MCF 10A (cell line): ENCODE results near the gene PLCB1. TPM values are rescaled to one million over a fixed set of nuclear protein-coding genes. Genes with fewer than 3 reads are reported as not detected.

Experiments used
- BruUV-seq: library from RNA; stranded (reverse); fragments of 400-500 nt; replicated peaks from 2 replicates; lab custom pipeline; 2021; lab: Mats Ljungman, UMichigan
- CTCF ChIA-PET: fragments of 300-600 bp; sonication (Branson Sonifier 250); formaldehyde crosslinking; extraction: SDS; loops from one replicate; lab custom pipeline; 2021; ENCODE audit warnings: antibody characterized with exemption, inconsistent platforms; lab: Yijun Ruan, JAX
- POLR2A ChIA-PET: fragments of 300-600, 350-650 bp; sonication (Branson Sonifier 250); formaldehyde crosslinking; extraction: SDS; loops from one replicate; lab custom pipeline; 2020; ENCODE audit warnings: antibody characterized with exemption, inconsistent platforms; lab: Yijun Ruan, JAX
- DNase-seq: peaks from one replicate; pipeline ENCODE4 v3.0.0-alpha.2; 2018; ENCODE audit not compliant: unreplicated experiment
- H3K27ac Mint-ChIP-seq: one replicate; pipeline ENCODE4 v1.8.0; 2022; ENCODE audit warnings: mild to moderate bottlenecking, low read depth, mixed read lengths; ENCODE audit not compliant: unreplicated experiment
- H3K27me3 Mint-ChIP-seq: one replicate; pipeline ENCODE4 v1.8.0; 2022; ENCODE audit warnings: mixed read lengths; ENCODE audit not compliant: insufficient read depth, unreplicated experiment
- H3K36me3 Mint-ChIP-seq: one replicate; pipeline ENCODE4 v1.8.0; 2022; ENCODE audit warnings: mild to moderate bottlenecking, moderate library complexity, mixed read lengths; ENCODE audit not compliant: insufficient read depth, unreplicated experiment
- H3K4me1 Mint-ChIP-seq: one replicate; pipeline ENCODE4 v1.8.0; 2022; ENCODE audit warnings: mixed read lengths; ENCODE audit not compliant: insufficient read depth, unreplicated experiment
- H3K4me3 Mint-ChIP-seq: one replicate; pipeline ENCODE4 v1.8.0; 2022; ENCODE audit warnings: mild to moderate bottlenecking, moderate library complexity, mixed read lengths; ENCODE audit not compliant: unreplicated experiment
- H3K9me3 Mint-ChIP-seq: one replicate; pipeline ENCODE4 v1.8.0; 2022; ENCODE audit warnings: mixed read lengths; ENCODE audit not compliant: unreplicated experiment
- intact Hi-C: fragments of 100-400 bp; cut with micrococcal nuclease; formaldehyde crosslinking; loops from 2 replicates; pipeline ENCODE4 v1.14.1; 2022
- total RNA-seq: library from RNA; stranded (reverse); gene quantifications from 2 replicates; pipeline ENCODE4 v1.2.3, GENCODE V29; 2022
- TF ChIP-seq, protein P1 (sequence below): fragments of 200-600 bp; IDR thresholded peaks from one replicate; pipeline ENCODE4 v1.8.0; 2022; ENCODE audit warnings: antibody characterized with exemption, mild to moderate bottlenecking; ENCODE audit not compliant: unreplicated experiment

PLCB1 gene
- total RNA-seq, 1 experiment from 2014 or later, result 5.9 TPM

DNA sequence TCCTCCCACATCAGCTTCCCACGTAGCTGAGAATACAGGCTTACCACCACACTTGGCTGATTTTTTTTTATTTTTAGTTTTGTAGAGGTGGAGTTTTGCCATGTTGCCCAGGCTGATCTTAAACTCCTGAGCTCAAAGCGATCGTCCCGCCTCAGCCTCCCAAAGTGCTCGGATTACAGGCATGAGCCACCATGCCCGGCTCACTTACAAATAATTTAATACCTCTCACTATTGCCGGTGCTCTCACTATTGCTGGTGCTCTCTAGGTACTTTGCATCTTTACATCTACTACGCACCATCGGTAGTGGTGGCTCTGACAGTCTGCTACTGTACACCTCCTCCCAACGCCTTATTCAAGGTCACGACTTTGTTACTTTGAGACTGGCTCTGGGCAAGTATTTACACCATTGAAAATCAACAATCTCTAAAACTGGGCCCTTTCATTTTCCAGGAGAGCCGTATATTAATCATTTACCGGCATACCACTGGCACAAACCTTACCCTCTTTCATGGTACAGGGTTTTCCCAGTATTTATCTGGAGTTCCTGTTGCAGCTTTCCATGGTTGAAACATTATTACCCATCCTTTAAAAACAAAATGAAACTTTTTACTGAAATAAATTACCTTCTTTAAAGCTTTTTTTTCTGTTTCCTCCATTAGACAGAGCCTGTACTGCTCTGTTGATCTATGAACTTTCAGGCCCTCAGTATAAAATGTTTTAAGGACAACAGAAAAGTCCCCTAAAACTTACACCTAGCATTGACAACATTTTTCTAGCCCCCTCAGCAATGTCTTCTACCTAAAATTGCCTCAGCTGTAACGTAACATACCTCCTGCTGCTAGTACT is 677.3 kb downstream of the PLCB1 start:
- BruUV-seq, result no TSS peak

DNA sequence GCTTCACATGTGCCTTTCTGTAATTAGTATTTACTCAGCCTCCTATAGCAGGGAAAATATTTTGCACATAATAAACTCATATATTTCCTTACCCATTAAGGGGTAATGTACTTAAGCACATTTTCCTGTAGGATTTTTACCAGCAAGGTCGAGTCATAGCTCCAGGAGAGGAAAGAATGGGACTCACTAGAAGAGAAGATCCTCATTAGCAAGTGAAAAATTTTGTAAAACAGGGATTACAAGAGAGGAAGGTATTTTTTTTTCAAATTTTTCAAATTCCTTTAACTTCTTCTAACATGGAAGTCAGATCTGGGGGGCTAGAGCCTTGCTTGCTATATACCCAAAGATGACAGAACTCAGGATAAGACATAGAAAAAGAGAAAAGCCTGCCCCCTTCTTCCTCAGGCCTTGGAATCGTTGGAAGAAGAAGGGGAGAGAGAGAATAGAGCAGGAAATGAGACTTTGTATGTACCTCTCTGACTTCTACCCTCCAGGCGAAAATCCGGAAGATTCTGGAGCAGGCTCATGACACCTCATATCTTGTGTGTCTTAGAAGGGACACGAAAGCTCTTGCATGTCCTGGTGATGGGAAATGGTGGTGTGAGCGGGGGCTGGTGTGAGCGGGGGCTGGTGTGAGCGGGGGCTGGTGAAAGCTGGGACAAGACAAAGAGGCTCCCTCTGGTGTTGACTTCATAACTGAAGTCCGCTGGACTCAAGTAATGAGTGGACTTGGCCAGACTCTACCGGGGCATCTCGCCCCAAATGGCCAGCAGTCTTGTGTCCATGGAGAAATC is 679.9 kb downstream of the PLCB1 start:
- Mint-ChIP-seq H3K9me3 (no peaks in the 10 kb centered on the region), H3K4me3 (no peak overlapping the region), H3K36me3 (no peaks in the 10 kb centered on the region), H3K27me3 (peaks cover 11% of the 10 kb centered on the region), H3K4me1 (no peaks in the 10 kb centered on the region), H3K27ac (no peak overlapping the region)
- ChIA-PET POLR2A (no interaction called here), CTCF (interaction anchor here (0.6 to 2.5 kb wide), 6 partner anchors 42 to 1574 kb away, joined by 3 to 6 read pairs (median 4); no protein-coding TSS in a partner anchor)
- intact Hi-C loops, result no loop called here
- TF ChIP-seq, protein P1, sequence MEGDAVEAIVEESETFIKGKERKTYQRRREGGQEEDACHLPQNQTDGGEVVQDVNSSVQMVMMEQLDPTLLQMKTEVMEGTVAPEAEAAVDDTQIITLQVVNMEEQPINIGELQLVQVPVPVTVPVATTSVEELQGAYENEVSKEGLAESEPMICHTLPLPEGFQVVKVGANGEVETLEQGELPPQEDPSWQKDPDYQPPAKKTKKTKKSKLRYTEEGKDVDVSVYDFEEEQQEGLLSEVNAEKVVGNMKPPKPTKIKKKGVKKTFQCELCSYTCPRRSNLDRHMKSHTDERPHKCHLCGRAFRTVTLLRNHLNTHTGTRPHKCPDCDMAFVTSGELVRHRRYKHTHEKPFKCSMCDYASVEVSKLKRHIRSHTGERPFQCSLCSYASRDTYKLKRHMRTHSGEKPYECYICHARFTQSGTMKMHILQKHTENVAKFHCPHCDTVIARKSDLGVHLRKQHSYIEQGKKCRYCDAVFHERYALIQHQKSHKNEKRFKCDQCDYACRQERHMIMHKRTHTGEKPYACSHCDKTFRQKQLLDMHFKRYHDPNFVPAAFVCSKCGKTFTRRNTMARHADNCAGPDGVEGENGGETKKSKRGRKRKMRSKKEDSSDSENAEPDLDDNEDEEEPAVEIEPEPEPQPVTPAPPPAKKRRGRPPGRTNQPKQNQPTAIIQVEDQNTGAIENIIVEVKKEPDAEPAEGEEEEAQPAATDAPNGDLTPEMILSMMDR, result no peak
- no TSS peak for BruUV-seq
- no peak for DNase-seq

More for the DNA sequence above, 677.3 kb downstream of the PLCB1 start:
- no peak overlapping the region for H3K27ac Mint-ChIP-seq
- H3K9me3 Mint-ChIP-seq, result no peaks in the 10 kb centered on the region
- no peak for DNase-seq
- ChIA-PET CTCF (interaction anchor here (0.5 to 2.5 kb wide), 15 partner anchors 9 to 599 kb away, joined by 3 to 10 read pairs (median 3); no protein-coding TSS in a partner anchor), POLR2A (no interaction called here)
- H3K27me3 Mint-ChIP-seq, result no peaks in the 10 kb centered on the region
- no peaks in the 10 kb centered on the region for H3K4me1 Mint-ChIP-seq
- no peak overlapping the region for H3K4me3 Mint-ChIP-seq
- TF ChIP-seq, protein P1, result no peak
- H3K36me3 Mint-ChIP-seq, result no peaks in the 10 kb centered on the region
- intact Hi-C loops, result no loop called here

DNA sequence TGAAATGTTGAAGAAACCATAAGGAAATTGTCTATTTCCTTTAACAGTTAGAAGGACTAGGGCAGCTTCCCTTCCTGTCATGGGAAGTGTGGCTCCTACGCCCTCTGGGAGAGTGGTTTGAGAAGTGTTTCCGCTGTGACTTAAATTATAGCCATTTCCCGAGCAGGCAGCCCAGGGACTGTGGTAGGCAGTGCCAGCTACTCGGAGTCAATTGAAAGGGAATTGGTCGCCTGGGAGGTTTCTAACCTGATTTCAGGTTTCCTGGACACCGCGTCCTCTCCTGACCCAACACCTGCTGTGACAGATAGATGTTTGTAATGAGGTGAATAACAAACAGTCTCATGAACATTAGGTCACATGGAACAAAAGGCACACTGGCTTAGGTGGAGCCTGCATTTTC is 680.8 kb downstream of the PLCB1 start:
- Mint-ChIP-seq H3K4me1 (no peaks in the 10 kb centered on the region), H3K36me3 (no peaks in the 10 kb centered on the region), H3K4me3 (no peak overlapping the region), H3K27me3 (peaks cover 11% of the 10 kb centered on the region), H3K9me3 (no peaks in the 10 kb centered on the region), H3K27ac (no peak overlapping the region)
- BruUV-seq, result no TSS peak
- POLR2A ChIA-PET, result no interaction called here
- TF ChIP-seq, protein P1, result no peak
- intact Hi-C loops, result no loop called here
- no peak for DNase-seq
- CTCF ChIA-PET, result interaction anchor here (0.6 to 2.9 kb wide), 7 partner anchors 23 to 595 kb away, joined by 3 to 8 read pairs (median 4); no protein-coding TSS in a partner anchor

DNA sequence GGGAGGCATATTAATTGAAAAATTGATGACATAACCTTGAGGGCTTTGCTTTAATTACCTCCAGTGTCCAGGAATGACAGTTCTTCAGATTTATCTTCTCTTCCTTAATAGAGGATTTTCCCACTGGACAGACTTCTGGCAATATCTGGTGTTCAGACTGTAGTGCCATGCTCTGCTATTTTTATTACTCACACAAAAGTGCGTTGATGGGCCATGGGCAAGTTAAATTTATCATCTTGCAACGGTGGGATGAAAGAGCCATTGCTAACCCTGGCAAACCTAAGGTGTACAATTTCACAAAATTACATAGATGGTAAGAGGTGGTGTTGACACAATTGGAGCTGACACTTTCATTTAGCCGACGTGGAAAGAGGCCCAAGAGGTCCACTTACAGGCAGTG is 683.1 kb downstream of the PLCB1 start:
- POLR2A ChIA-PET, result no interaction called here
- CTCF ChIA-PET, result interaction anchor here (0.9 to 2.9 kb wide), 3 partner anchors 25 to 578 kb away, joined by 4 to 8 read pairs (median 8); no protein-coding TSS in a partner anchor
- no peak for DNase-seq
- no peaks in the 10 kb centered on the region for H3K36me3 Mint-ChIP-seq
- intact Hi-C loops, result no loop called here
- BruUV-seq, result no TSS peak
- TF ChIP-seq, protein P1, result no peak
- H3K27ac Mint-ChIP-seq, result no peak overlapping the region
- no peaks in the 10 kb centered on the region for H3K4me1 Mint-ChIP-seq
- H3K27me3 Mint-ChIP-seq, result peaks cover 11% of the 10 kb centered on the region
- no peak overlapping the region for H3K4me3 Mint-ChIP-seq
- no peaks in the 10 kb centered on the region for H3K9me3 Mint-ChIP-seq
